PFSK-1 (cell line): ENCODE measurements around the gene HAGHL.

ENCODE experiments used
- POLR2AphosphoS5 ChIP-seq: IDR thresholded peaks from 2 replicates; pipeline ENCODE4 v1.6.1; 2012; ENCODE audit warnings: low read depth, mild to moderate bottlenecking, control low read depth, low read length, moderate library complexity
- SIN3A ChIP-seq: IDR thresholded peaks from 2 replicates; pipeline ENCODE4 v1.6.1; 2012; ENCODE audit warnings: mild to moderate bottlenecking, low read length, moderate library complexity, borderline replicate concordance; ENCODE audit not compliant: insufficient read depth
- TAF1 ChIP-seq: IDR thresholded peaks from 2 replicates; pipeline ENCODE4 v1.6.1; 2012; ENCODE audit warnings: low read length, control low read depth, borderline replicate concordance; ENCODE audit not compliant: insufficient read depth
- TF ChIP-seq, protein P1 (sequence below), 2 experiments: IDR thresholded peaks; 2 replicates each; pipeline versions ENCODE4 v1.6.1 to v1.8.0; 2011 to 2012; ENCODE audit warnings: low read depth in 2 of 2, low read length in 2 of 2, control low read depth in 1 of 2, inconsistent platforms in 1 of 2, mild to moderate bottlenecking in 1 of 2, moderate library complexity in 1 of 2; ENCODE audit not compliant: insufficient read depth in 1 of 2

- TF ChIP-seq, protein P1, sequence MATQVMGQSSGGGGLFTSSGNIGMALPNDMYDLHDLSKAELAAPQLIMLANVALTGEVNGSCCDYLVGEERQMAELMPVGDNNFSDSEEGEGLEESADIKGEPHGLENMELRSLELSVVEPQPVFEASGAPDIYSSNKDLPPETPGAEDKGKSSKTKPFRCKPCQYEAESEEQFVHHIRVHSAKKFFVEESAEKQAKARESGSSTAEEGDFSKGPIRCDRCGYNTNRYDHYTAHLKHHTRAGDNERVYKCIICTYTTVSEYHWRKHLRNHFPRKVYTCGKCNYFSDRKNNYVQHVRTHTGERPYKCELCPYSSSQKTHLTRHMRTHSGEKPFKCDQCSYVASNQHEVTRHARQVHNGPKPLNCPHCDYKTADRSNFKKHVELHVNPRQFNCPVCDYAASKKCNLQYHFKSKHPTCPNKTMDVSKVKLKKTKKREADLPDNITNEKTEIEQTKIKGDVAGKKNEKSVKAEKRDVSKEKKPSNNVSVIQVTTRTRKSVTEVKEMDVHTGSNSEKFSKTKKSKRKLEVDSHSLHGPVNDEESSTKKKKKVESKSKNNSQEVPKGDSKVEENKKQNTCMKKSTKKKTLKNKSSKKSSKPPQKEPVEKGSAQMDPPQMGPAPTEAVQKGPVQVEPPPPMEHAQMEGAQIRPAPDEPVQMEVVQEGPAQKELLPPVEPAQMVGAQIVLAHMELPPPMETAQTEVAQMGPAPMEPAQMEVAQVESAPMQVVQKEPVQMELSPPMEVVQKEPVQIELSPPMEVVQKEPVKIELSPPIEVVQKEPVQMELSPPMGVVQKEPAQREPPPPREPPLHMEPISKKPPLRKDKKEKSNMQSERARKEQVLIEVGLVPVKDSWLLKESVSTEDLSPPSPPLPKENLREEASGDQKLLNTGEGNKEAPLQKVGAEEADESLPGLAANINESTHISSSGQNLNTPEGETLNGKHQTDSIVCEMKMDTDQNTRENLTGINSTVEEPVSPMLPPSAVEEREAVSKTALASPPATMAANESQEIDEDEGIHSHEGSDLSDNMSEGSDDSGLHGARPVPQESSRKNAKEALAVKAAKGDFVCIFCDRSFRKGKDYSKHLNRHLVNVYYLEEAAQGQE (IDR thresholded peaks at IDR 0.05; ENCODE audit: insufficient read depth in 1 of 2, low read depth in 2 of 2, low read length in 2 of 2), result no peak
- TF ChIP-seq POLR2AphosphoS5 (no peak), TAF1 (no peak), SIN3A (no peak)
Measured at GRCh38 chr16:683396-684070, 43.4 kb upstream of the HAGHL start.
